TTC549 (cell line): ENCODE measurements around the gene FHL1.
"Not testable (repeated sequence)": the region's sequence is repeated elsewhere in the genome, so short reads cannot be mapped to it uniquely, and the experiment has no call there.

Source experiments
- FAIRE-seq: peaks from 2 replicates; lab custom pipeline; 2012; peaks lifted over from hg19 to GRCh38; lab: Jason Lieb, UNC

FHL1 gene

GRCh38 chrX:136146614-136147314 lies 569 bp upstream of the FHL1 start:
- no peak for FAIRE-seq

GRCh38 chrX:136147976-136148375 lies 643 bp downstream of the FHL1 start:
- FAIRE-seq: no peak

DNA sequence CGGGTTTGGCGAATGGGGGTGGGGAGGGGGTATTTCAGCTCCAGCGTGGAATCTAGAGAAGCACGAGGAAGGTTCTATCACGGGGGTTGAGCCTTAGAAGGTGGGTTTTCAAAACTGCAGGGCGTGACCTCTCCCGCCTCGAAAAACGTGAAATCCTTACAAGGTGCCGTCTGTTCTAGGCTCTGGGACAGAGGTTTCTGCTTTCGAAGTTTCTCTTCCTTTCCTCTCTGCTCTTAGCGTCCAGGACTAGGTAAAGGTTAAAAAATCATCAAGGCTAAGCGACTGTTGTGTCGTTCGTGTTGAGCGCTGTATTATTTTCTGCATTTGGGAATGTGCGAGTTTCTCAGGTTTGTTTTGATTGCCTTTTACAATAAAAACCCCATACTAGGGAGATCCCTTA lies 1.1 kb downstream of the FHL1 start:
- FAIRE-seq: no peak

DNA sequence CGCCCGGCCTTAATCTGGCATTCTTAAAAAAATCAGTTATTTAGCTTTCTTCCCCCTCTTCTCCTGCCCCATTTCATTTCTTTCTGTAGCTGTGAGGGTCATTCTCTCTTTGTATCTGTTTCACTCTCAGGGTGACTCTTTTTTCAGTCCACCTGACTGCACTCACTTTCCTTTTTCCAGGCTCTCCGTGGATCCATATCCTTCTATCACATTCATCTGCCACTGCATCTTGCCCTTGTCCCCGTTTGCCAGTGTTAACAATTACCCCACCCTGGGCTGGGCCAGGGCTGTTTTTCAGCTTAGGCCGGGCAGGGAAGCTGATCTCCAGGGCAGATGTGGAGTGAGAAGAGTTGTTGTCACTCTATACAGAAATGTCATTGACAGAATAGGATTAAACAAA lies 7.7 kb downstream of the FHL1 start:
- FAIRE-seq: no peak

- no peak for FAIRE-seq
These were observed 9.3 kb downstream of the FHL1 start for GRCh38 chrX:136156560-136157117.

GRCh38 chrX:136157187-136157586 lies 9.9 kb downstream of the FHL1 start:
- no peak for FAIRE-seq

DNA sequence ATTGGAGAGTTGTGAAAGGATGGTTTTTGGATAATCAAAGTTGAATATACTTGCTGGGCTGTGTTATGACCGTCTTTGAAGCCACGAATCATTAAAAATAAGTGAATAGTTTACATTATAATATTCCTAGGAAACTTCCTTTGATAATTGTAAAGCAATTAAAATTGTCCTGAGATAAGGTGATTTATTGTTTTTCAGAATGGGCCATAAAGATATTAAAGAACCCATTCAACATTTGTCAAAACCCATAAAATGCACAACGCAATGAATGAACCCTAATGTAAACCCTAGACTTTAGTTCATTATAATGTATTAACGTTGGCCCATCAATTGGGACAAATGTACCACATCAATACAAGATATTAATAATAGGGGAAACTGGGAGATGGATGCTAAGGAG lies 11.4 kb downstream of the FHL1 start:
- FAIRE-seq: no peak

GRCh38 chrX:136159611-136160025 lies 12.3 kb downstream of the FHL1 start:
- FAIRE-seq: no peak

GRCh38 chrX:136162827-136163570 lies 15.7 kb downstream of the FHL1 start:
- no peak for FAIRE-seq

- no peak for FAIRE-seq
These were observed 16.4 kb downstream of the FHL1 start for GRCh38 chrX:136163689-136164088.

- FAIRE-seq: no peak
These were observed 18.1 kb downstream of the FHL1 start for GRCh38 chrX:136165406-136165805.

DNA sequence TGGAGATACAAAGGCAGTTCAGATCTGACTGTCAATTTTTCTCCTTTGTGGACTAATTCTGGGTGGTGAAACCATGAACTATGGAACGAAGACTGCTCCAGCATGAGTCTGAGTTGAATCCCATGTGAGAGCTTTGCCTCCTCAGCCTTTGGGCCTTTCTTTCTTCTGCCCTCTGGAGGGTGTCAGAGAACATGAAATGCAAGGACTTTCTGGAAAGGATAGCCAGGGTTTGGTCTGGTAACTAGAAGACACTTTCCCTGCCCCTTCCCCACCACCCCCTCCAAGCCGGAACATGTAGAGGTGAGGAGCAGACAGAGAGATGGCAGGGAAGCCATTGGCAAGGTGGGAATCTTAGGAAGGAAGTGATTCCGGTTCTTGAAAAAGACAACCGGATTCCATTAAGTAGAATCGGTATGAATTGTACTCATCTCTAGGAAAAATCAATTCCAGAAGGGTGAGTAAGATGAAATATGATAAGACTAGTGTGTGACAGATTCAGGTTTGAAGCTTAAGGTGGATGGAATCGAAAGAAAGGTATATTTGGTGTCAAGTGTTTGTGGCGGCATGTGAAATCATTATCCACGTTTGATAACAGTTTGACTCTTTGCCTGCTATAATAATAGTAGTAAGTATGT lies 19.0 kb downstream of the FHL1 start:
- FAIRE-seq: no peak

GRCh38 chrX:136167989-136168388 lies 20.7 kb downstream of the FHL1 start:
- not testable (repeated sequence) for FAIRE-seq

- FAIRE-seq: no peak
These were observed 21.8 kb downstream of the FHL1 start for GRCh38 chrX:136168929-136169735.

GRCh38 chrX:136170139-136170800 lies 22.9 kb downstream of the FHL1 start:
- FAIRE-seq: no peak

- FAIRE-seq: no peak
These were observed 24.1 kb downstream of the FHL1 start for GRCh38 chrX:136171420-136171819.

GRCh38 chrX:136176399-136176825 lies 29.1 kb downstream of the FHL1 start:
- FAIRE-seq: no peak

- no peak for FAIRE-seq
These were observed 31.8 kb downstream of the FHL1 start for GRCh38 chrX:136179133-136179532.

GRCh38 chrX:136182414-136182813 lies 35.1 kb downstream of the FHL1 start:
- no peak for FAIRE-seq

- FAIRE-seq: no peak
These were observed 35.8 kb downstream of the FHL1 start for GRCh38 chrX:136183172-136183571.

DNA sequence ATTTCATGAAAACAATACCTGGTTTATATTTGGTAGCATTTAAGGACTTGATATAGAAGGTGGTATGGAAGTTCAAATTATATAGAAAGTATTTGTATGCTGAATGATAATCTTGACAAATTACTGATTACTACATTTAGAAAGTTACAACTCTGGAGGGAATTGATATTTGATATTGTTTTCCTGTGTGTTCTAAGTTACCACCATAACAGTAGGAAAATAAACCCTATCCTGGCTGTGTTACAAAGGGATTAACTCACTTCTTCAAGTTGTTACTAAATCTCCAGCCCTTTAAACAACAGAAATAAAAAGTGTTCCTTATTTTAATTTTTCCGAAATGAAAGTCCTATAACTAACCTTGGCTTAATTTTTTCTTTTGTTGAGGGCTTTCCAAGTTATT lies 36.6 kb downstream of the FHL1 start:
- FAIRE-seq: no peak
